ENCODE data around the gene PLEKHA4. TPM values are rescaled to one million over a fixed set of nuclear protein-coding genes. Genes with fewer than 3 reads are reported as not detected.

Gene PLEKHA4
- total and polyA plus RNA-seq, 2 of the 13 experiments (the other 11 are each of a cell fraction or from before 2014, with no cell fraction given): 4.8 to 6.0 TPM

DNA sequence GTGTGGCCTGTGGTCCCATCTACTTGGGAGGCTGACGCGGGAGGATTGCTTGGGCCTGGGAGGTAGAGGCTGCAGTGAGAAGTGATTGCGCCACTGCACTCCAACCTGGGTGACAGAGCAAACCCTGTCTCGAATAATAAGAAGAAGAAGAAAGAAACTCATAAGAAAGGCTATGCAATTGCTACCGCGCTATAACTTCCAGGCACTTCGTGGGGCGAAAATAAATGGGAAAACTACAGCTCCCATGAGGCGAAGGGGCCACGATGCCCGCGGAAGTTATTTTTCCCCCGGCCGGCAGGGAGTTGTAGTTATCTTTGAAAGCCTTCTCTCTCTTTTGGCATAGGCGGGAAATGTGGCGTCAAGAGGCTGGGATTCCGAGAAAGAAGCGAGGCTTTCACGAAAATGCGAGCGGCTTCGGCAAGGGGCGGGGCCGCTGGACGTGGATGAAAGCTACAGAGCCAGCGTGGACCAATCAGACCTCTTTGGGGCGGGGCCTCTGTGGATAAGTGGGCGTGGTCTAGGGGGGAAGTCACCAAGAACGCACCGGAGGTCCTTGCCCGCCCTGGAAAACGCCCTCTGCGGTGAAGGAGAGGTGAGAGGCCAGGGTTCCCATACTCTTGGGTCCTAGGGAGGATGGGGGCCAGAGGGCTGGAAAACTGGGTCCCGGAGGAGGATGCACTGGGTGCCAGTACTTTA, 31.5 kb upstream of the PLEKHA4 start, which contains the start of gene NUCB1 (continued):
- TF ChIP-seq, protein P1, sequence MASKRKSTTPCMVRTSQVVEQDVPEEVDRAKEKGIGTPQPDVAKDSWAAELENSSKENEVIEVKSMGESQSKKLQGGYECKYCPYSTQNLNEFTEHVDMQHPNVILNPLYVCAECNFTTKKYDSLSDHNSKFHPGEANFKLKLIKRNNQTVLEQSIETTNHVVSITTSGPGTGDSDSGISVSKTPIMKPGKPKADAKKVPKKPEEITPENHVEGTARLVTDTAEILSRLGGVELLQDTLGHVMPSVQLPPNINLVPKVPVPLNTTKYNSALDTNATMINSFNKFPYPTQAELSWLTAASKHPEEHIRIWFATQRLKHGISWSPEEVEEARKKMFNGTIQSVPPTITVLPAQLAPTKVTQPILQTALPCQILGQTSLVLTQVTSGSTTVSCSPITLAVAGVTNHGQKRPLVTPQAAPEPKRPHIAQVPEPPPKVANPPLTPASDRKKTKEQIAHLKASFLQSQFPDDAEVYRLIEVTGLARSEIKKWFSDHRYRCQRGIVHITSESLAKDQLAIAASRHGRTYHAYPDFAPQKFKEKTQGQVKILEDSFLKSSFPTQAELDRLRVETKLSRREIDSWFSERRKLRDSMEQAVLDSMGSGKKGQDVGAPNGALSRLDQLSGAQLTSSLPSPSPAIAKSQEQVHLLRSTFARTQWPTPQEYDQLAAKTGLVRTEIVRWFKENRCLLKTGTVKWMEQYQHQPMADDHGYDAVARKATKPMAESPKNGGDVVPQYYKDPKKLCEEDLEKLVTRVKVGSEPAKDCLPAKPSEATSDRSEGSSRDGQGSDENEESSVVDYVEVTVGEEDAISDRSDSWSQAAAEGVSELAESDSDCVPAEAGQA (IDR thresholded peaks at IDR 0.05; ENCODE audit: low read depth): peak; percentile 51; the same call in 1 of the 2 replicates
- TF ChIP-seq, protein P1 (CRISPR knock-in tag; IDR thresholded peaks at IDR 0.05; ENCODE audit: borderline replicate concordance): no peak
- no peak for TF ChIP-seq NFKB2 (CRISPR knock-in tag; IDR thresholded peaks at IDR 0.05; ENCODE audit: borderline replicate concordance)
- TF ChIP-seq TGIF2 (CRISPR knock-in tag; IDR thresholded peaks at IDR 0.05): no peak
- TF ChIP-seq KLF11 (CRISPR knock-in tag; IDR thresholded peaks at IDR 0.05): peak; percentile 42; the same call in 1 of the 2 replicates
- no peak for TF ChIP-seq MTF1 (CRISPR knock-in tag; IDR thresholded peaks at IDR 0.05)
- no peak for TF ChIP-seq BHLHE40 (IDR thresholded peaks at IDR 0.05; ENCODE audit: low read length)
- TF ChIP-seq ZSCAN21 (CRISPR knock-in tag; IDR thresholded peaks at IDR 0.05; ENCODE audit: borderline replicate concordance): no peak
- TF ChIP-seq ZNF598 (CRISPR knock-in tag; IDR thresholded peaks at IDR 0.05; ENCODE audit: borderline replicate concordance): peak; percentile 69; the same call in 1 of the 2 replicates
- TF ChIP-seq BRCA1 (CRISPR knock-in tag; IDR thresholded peaks at IDR 0.05): 0 out of 2 replicates have a peak, but pooled peaks have one; percentile 48
- peak; percentile 58 for TF ChIP-seq GABPA (IDR thresholded peaks at IDR 0.05; ENCODE audit: low read depth, low read length)
- TF ChIP-seq GABPA (CRISPR knock-in tag; IDR thresholded peaks at IDR 0.05; ENCODE audit: low read depth): peak; percentile 94
- TF ChIP-seq BATF2 (CRISPR knock-in tag; IDR thresholded peaks at IDR 0.05): no peak
- TF ChIP-seq YY1 (IDR thresholded peaks at IDR 0.05; ENCODE audit: insufficient read depth, insufficient replicate concordance, low read depth, low read length): peak; percentile 29
- TF ChIP-seq TARDBP (CRISPR knock-in tag; IDR thresholded peaks at IDR 0.05): 0 out of 2 replicates have a peak, but pooled peaks have one; percentile 34
- no peak for TF ChIP-seq SMAD1 (CRISPR knock-in tag; IDR thresholded peaks at IDR 0.05; ENCODE audit: borderline replicate concordance, low read depth)
- peak; percentile 55; the same call in 1 of the 2 replicates for TF ChIP-seq MYC (CRISPR knock-in tag; IDR thresholded peaks at IDR 0.05; ENCODE audit: borderline replicate concordance)
- TF ChIP-seq, protein P2, sequence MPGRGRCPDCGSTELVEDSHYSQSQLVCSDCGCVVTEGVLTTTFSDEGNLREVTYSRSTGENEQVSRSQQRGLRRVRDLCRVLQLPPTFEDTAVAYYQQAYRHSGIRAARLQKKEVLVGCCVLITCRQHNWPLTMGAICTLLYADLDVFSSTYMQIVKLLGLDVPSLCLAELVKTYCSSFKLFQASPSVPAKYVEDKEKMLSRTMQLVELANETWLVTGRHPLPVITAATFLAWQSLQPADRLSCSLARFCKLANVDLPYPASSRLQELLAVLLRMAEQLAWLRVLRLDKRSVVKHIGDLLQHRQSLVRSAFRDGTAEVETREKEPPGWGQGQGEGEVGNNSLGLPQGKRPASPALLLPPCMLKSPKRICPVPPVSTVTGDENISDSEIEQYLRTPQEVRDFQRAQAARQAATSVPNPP (CRISPR knock-in tag; IDR thresholded peaks at IDR 0.05): 0 out of 2 replicates have a peak, but pooled peaks have one; percentile 39
- TF ChIP-seq ZNF275 (CRISPR knock-in tag; IDR thresholded peaks at IDR 0.05; ENCODE audit: borderline replicate concordance): peak; percentile 77; the same call in 1 of the 2 replicates
